Loucy (cell line): ENCODE data around the gene GCH1.

Experiments used
- H2AFZ ChIP-seq: fragments of 200-600 bp; sonication (generic); 2 replicates; pipeline ENCODE4 v1.6.0; 2016; ENCODE audit warnings: antibody characterized with exemption, mild to moderate bottlenecking, low read length, moderate library complexity
- H3F3A ChIP-seq: fragments of 200-600 bp; 2 replicates; pipeline ENCODE4 v1.6.0; 2016; ENCODE audit warnings: antibody characterized with exemption, low read depth, mild to moderate bottlenecking
- H3K27me3 ChIP-seq: fragments of 200-600 bp; sonication (generic); 2 replicates; pipeline ENCODE4 v1.6.1; 2014; ENCODE audit warnings: low read length, mild to moderate bottlenecking; ENCODE audit not compliant: insufficient read depth, poor library complexity, severe bottlenecking
- H3K36me3 ChIP-seq: fragments of 200-600 bp; sonication (generic); 2 replicates; pipeline ENCODE4 v1.6.1; 2016; ENCODE audit warnings: low read length; ENCODE audit not compliant: insufficient read depth
- H3K4me1 ChIP-seq: fragments of 200-600 bp; sonication (generic); 2 replicates; pipeline ENCODE4 v1.5.1; 2014; ENCODE audit warnings: low read length, mild to moderate bottlenecking; ENCODE audit not compliant: insufficient read depth, poor library complexity, severe bottlenecking
- H3K4me2 ChIP-seq: fragments of 200-600 bp; sonication (generic); 2 replicates; pipeline ENCODE4 v1.6.0; 2014; ENCODE audit warnings: antibody characterized with exemption, low read length, low read depth, mild to moderate bottlenecking; ENCODE audit not compliant: poor library complexity, severe bottlenecking
- H3K4me3 ChIP-seq: fragments of 200-600 bp; sonication (generic); 2 replicates; pipeline ENCODE4 v1.5.1; 2014; ENCODE audit warnings: low read length, mild to moderate bottlenecking, mixed read lengths; ENCODE audit not compliant: poor library complexity, severe bottlenecking
- H3K79me2 ChIP-seq: fragments of 200-600 bp; sonication (generic); 2 replicates; pipeline ENCODE4 v1.6.1; 2014; ENCODE audit warnings: low read length; ENCODE audit not compliant: insufficient read depth
- H3K9ac ChIP-seq: fragments of 200-600 bp; sonication (generic); 2 replicates; pipeline ENCODE4 v1.6.0; 2014; ENCODE audit warnings: mild to moderate bottlenecking, low read depth, low read length, moderate library complexity; ENCODE audit not compliant: poor library complexity, severe bottlenecking
- H3K9me2 ChIP-seq: fragments of 200-600 bp; sonication (generic); replicated peaks from 2 replicates; pipeline ENCODE4 v1.6.1; 2016; ENCODE audit warnings: low read depth, low read length, mixed read lengths
- H3K9me3 ChIP-seq: fragments of 200-600 bp; sonication (generic); 2 replicates; pipeline ENCODE4 v1.6.1; 2014; ENCODE audit warnings: mild to moderate bottlenecking, antibody characterized with exemption, low read length, low read depth; ENCODE audit not compliant: insufficient read depth
- H4K20me1 ChIP-seq: fragments of 200-600 bp; sonication (generic); 2 replicates; pipeline ENCODE4 v1.6.0; 2014; ENCODE audit warnings: antibody characterized with exemption, low read length, mild to moderate bottlenecking; ENCODE audit not compliant: insufficient read depth, poor library complexity, severe bottlenecking
- EZH2phosphoT487 ChIP-seq: fragments of 200-600 bp; IDR thresholded peaks from 2 replicates; pipeline ENCODE4 v1.6.1; 2018; ENCODE audit warnings: antibody characterized with exemption, mild to moderate bottlenecking, moderate library complexity, borderline replicate concordance
- TF ChIP-seq, protein P1 (sequence below): fragments of 200-600 bp; sonication (generic); conservative IDR thresholded peaks from 2 replicates; pipeline ENCODE4 v1.5.1; 2014; ENCODE audit warnings: mild to moderate bottlenecking, antibody characterized with exemption, low read length

Gene GCH1

DNA sequence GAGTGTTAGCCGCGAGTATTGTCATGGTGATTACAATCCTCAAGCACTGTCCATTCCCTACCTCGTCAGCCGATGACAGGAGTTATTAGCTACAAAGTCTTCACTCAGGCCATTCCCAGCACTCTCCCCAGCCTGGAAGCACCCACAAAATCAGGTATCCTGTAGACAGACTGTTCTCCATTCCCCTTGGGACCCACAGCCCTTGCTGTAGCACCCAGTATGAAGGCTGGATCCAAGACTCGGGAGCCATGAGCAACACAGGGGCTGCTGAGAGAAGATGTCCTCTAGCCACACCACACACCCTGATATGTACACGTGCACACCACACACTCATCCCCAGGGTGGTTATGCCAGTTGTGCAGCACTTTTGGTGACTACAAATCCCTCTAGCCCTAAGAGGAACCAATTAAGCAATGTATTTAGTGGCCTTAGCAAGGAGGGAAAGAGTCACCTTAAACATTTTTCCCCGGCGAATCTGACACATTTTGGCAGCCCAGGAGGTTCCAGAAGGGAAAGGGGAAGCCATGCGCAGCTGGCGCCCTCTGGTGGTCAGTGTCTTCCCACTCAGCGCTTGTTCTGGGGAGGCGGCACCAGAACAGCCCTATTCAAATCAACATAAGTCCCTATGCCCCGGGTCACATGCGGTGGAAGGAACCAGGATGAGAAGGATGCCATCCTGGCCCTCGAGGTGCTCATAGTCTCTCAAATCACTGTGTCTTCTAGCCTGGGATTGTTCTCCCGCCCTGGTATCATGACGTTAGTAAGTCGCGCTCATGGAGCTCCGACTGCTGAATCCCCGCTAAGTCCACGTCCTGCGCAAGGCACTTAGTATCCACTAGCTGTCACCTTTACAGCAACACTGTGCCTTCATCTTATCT is 96.9 kb downstream of the GCH1 start:
- Histone ChIP-seq H2AFZ (peak overlapping the region; percentile 68), H3K79me2 (no peaks in the 10 kb centered on the region), H3K9me2 (no peaks in the 10 kb centered on the region), H3K4me3 (no peak overlapping the region), H3K9ac (no peak overlapping the region), H3K9me3 (no peaks in the 10 kb centered on the region), H3K4me2 (peak overlapping the region; percentile 50), H3K36me3 (no peaks in the 10 kb centered on the region), H3F3A (no peaks in the 10 kb centered on the region), H3K4me1 (no peaks in the 10 kb centered on the region), H4K20me1 (no peaks in the 10 kb centered on the region), H3K27me3 (no peaks in the 10 kb centered on the region)
- TF ChIP-seq EZH2phosphoT487: no peak
- TF ChIP-seq, protein P1, sequence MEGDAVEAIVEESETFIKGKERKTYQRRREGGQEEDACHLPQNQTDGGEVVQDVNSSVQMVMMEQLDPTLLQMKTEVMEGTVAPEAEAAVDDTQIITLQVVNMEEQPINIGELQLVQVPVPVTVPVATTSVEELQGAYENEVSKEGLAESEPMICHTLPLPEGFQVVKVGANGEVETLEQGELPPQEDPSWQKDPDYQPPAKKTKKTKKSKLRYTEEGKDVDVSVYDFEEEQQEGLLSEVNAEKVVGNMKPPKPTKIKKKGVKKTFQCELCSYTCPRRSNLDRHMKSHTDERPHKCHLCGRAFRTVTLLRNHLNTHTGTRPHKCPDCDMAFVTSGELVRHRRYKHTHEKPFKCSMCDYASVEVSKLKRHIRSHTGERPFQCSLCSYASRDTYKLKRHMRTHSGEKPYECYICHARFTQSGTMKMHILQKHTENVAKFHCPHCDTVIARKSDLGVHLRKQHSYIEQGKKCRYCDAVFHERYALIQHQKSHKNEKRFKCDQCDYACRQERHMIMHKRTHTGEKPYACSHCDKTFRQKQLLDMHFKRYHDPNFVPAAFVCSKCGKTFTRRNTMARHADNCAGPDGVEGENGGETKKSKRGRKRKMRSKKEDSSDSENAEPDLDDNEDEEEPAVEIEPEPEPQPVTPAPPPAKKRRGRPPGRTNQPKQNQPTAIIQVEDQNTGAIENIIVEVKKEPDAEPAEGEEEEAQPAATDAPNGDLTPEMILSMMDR: peak; percentile 93

GRCh38 chr14:54805070-54805444 is 97.6 kb downstream of the GCH1 start:
- Histone ChIP-seq H4K20me1 (no peaks in the 10 kb centered on the region), H3K9me3 (no peaks in the 10 kb centered on the region), H3K4me2 (no peak overlapping the region), H3K27me3 (no peaks in the 10 kb centered on the region), H2AFZ (no peak overlapping the region), H3K4me1 (no peaks in the 10 kb centered on the region), H3K36me3 (no peaks in the 10 kb centered on the region), H3K9ac (no peak overlapping the region), H3F3A (no peaks in the 10 kb centered on the region), H3K4me3 (no peak overlapping the region), H3K79me2 (no peaks in the 10 kb centered on the region), H3K9me2 (no peaks in the 10 kb centered on the region)
- TF ChIP-seq, protein P1: no peak
- no peak for TF ChIP-seq EZH2phosphoT487

DNA sequence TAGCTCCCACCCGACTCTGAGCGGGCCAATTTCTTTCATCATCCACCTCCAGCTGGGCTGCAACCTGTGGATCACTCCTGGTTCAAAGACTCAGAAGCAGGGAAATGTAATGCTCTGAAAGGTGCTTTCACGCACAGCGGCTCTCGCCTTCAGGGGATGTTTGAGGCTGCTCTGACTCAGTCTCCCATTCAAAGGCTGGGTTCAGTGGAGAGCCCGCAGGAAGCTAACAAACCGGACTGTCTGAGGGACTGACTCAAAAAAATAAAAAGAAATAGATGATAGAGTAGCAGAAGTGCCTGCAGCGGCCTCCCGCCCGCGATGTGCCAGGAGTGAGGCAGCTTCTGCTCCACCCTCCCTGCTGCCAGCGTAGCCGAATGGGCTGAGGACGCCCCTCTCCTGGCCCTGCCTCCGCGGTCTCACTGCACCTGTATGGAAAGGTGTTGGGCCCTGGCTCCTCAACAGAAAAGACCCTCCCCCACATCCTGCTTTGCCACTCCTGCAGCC is 98.0 kb downstream of the GCH1 start:
- Histone ChIP-seq H3K4me3 (no peak overlapping the region), H3K36me3 (no peaks in the 10 kb centered on the region), H3F3A (no peaks in the 10 kb centered on the region), H3K79me2 (no peaks in the 10 kb centered on the region), H4K20me1 (no peaks in the 10 kb centered on the region), H3K27me3 (no peaks in the 10 kb centered on the region), H3K9ac (no peak overlapping the region), H3K9me3 (no peaks in the 10 kb centered on the region), H3K4me2 (no peak overlapping the region), H2AFZ (no peak overlapping the region), H3K9me2 (no peaks in the 10 kb centered on the region), H3K4me1 (no peaks in the 10 kb centered on the region)
- TF ChIP-seq, protein P1: no peak
- TF ChIP-seq EZH2phosphoT487: no peak
